MM.1S (cell line): Measurements from ENCODE around the gene IL6ST.

ENCODE experiments used
- DNase-seq: peaks from one replicate; pipeline ENCODE4 v3.0.0-alpha.2; 2015
- H2AFZ ChIP-seq: fragments of 300-600 bp; sonication (generic); 2 replicates; pipeline ENCODE4 v1.6.0; 2016; ENCODE audit warnings: antibody characterized with exemption, low read length
- H3F3A ChIP-seq: fragments of 300-600 bp; sonication (generic); 2 replicates; pipeline ENCODE4 v1.6.1; 2016; ENCODE audit warnings: mild to moderate bottlenecking, antibody characterized with exemption, low read length, moderate library complexity, mixed read lengths; ENCODE audit not compliant: insufficient read depth
- H3K27ac ChIP-seq: fragments of 300-600 bp; sonication (generic); 2 replicates; pipeline ENCODE4 v1.5.1; 2016; ENCODE audit warnings: mild to moderate bottlenecking, low read length
- H3K27me3 ChIP-seq: fragments of 300-600 bp; sonication (generic); replicated peaks from 2 replicates; pipeline ENCODE4 v1.6.0; 2016; ENCODE audit warnings: low read length; ENCODE audit not compliant: insufficient read depth
- H3K36me3 ChIP-seq: fragments of 300-600 bp; sonication (generic); replicated peaks from 2 replicates; pipeline ENCODE4 v1.6.1; 2016; ENCODE audit warnings: mild to moderate bottlenecking, low read length, mixed read lengths; ENCODE audit not compliant: insufficient read depth
- H3K4me1 ChIP-seq: fragments of 300-600 bp; sonication (generic); 2 replicates; pipeline ENCODE4 v1.6.1; 2016; ENCODE audit warnings: low read length, mixed read lengths
- H3K4me2 ChIP-seq: fragments of 300-600 bp; sonication (generic); 2 replicates; pipeline ENCODE4 v1.6.0; 2016; ENCODE audit warnings: low read depth, low read length
- H3K4me3 ChIP-seq: fragments of 300-600 bp; sonication (generic); 2 replicates; pipeline ENCODE4 v1.5.1; 2016; ENCODE audit warnings: low read length, mixed read lengths
- H3K79me2 ChIP-seq: fragments of 300-600 bp; sonication (generic); 2 replicates; pipeline ENCODE4 v1.6.1; 2016; ENCODE audit warnings: mixed run types, low read length, mixed read lengths
- H3K9ac ChIP-seq: fragments of 300-600 bp; sonication (generic); 2 replicates; pipeline ENCODE4 v1.6.1; 2016; ENCODE audit warnings: low read length, mixed read lengths
- H3K9me2 ChIP-seq: fragments of 300-600 bp; sonication (generic); replicated peaks from 2 replicates; pipeline ENCODE4 v1.6.1; 2016; ENCODE audit warnings: mild to moderate bottlenecking, low read length, mixed read lengths; ENCODE audit not compliant: insufficient read depth
- H3K9me3 ChIP-seq: fragments of 300-600 bp; sonication (generic); replicated peaks from 2 replicates; pipeline ENCODE4 v1.6.1; 2016; ENCODE audit warnings: mild to moderate bottlenecking, low read length, mixed read lengths; ENCODE audit not compliant: insufficient read depth
- H4K20me1 ChIP-seq: fragments of 300-600 bp; sonication (generic); 2 replicates; pipeline ENCODE4 v1.6.1; 2016; ENCODE audit warnings: mild to moderate bottlenecking, low read length, moderate library complexity, mixed read lengths; ENCODE audit not compliant: insufficient read depth
- CTCF ChIP-seq: fragments of 300-600 bp; sonication (generic); IDR thresholded peaks from 2 replicates; pipeline ENCODE4 v1.5.1; 2016; ENCODE audit warnings: antibody characterized with exemption, low read length, mixed read lengths
- EZH2 ChIP-seq: fragments of 300-600 bp; sonication (generic); optimal IDR thresholded peaks from 2 replicates; pipeline ENCODE3; 2017; ENCODE audit warnings: low read depth, mild to moderate bottlenecking, antibody characterized with exemption, low read length, mixed read lengths
- EZH2phosphoT487 ChIP-seq: fragments of 300-600 bp; sonication (generic); IDR thresholded peaks from 2 replicates; pipeline ENCODE4 v1.6.1; 2018; ENCODE audit warnings: antibody characterized with exemption, low read length

Gene IL6ST

GRCh38 chr5:55935371-55935770 is 59.4 kb downstream of the IL6ST start:
- no peak overlapping the region for H3K4me3 ChIP-seq
- no peak overlapping the region for H2AFZ ChIP-seq
- no peak overlapping the region for H3K27ac ChIP-seq
- H3K79me2 ChIP-seq: peaks cover 7% of the 10 kb centered on the region
- H3K9ac ChIP-seq: no peak overlapping the region
- H3K9me3 ChIP-seq: no peaks in the 10 kb centered on the region
- peaks cover 6% of the 10 kb centered on the region for H4K20me1 ChIP-seq
- peaks cover 57% of the 10 kb centered on the region for H3F3A ChIP-seq
- H3K9me2 ChIP-seq: no peaks in the 10 kb centered on the region
- TF ChIP-seq EZH2: no peak
- TF ChIP-seq EZH2phosphoT487: no peak
- no peak for TF ChIP-seq CTCF
- H3K36me3 ChIP-seq: peaks cover 4% of the 10 kb centered on the region; the same call in 1 of the 2 replicates
- 0 out of 2 replicates have a peak, but pooled peaks cover 3% of the 10 kb centered on the region for H3K4me1 ChIP-seq
- H3K27me3 ChIP-seq: no peaks in the 10 kb centered on the region
- H3K4me2 ChIP-seq: no peak overlapping the region
- no peak for DNase-seq

GRCh38 chr5:55934720-55935119 is 60.0 kb downstream of the IL6ST start:
- Histone ChIP-seq H3K9me3 (no peaks in the 10 kb centered on the region), H3K4me1 (0 out of 2 replicates have a peak, but pooled peaks cover 3% of the 10 kb centered on the region), H3K36me3 (peaks cover 4% of the 10 kb centered on the region; the same call in 1 of the 2 replicates), H3K4me2 (no peak overlapping the region), H2AFZ (no peak overlapping the region), H3K27ac (no peak overlapping the region), H3F3A (peaks cover 57% of the 10 kb centered on the region), H3K79me2 (peaks cover 4% of the 10 kb centered on the region; the same call in 1 of the 2 replicates), H3K4me3 (no peak overlapping the region), H3K9ac (no peak overlapping the region), H3K9me2 (no peaks in the 10 kb centered on the region), H4K20me1 (peaks cover 6% of the 10 kb centered on the region), H3K27me3 (no peaks in the 10 kb centered on the region)
- TF ChIP-seq EZH2phosphoT487: no peak
- no peak for TF ChIP-seq EZH2
- no peak for DNase-seq

- Histone ChIP-seq H3K9me3 (no peaks in the 10 kb centered on the region), H4K20me1 (peaks cover 6% of the 10 kb centered on the region), H3K9ac (no peak overlapping the region), H3K27me3 (no peaks in the 10 kb centered on the region), H3K27ac (no peak overlapping the region), H3F3A (peaks cover 53% of the 10 kb centered on the region), H2AFZ (no peak overlapping the region), H3K4me1 (0 out of 2 replicates have a peak, but pooled peaks cover 3% of the 10 kb centered on the region), H3K4me2 (no peak overlapping the region), H3K9me2 (no peaks in the 10 kb centered on the region), H3K79me2 (no peaks in the 10 kb centered on the region), H3K36me3 (peaks cover 3% of the 10 kb centered on the region; the same call in 1 of the 2 replicates), H3K4me3 (no peak overlapping the region)
- TF ChIP-seq EZH2phosphoT487: no peak
- no peak for TF ChIP-seq CTCF
- no peak for TF ChIP-seq EZH2
- no peak for DNase-seq
These were observed 60.6 kb downstream of the IL6ST start for GRCh38 chr5:55934115-55934613.
